GM18858 (cell line): ENCODE data around the gene LARP6.
"Not testable (repeated sequence)": the region's sequence is repeated elsewhere in the genome, so short reads cannot be mapped to it uniquely, and the experiment has no call there.

ENCODE experiments used
- ATAC-seq: cut with Tn5 transposase; IDR thresholded peaks from one replicate; pipeline ENCODE4 v1.9.1; 2021; ENCODE audit not compliant: unreplicated experiment

Gene LARP6

GRCh38 chr15:70831094-70831911 lies 22.7 kb downstream of the LARP6 start:
- no peak for ATAC-seq

- no peak for ATAC-seq
Measured at GRCh38 chr15:70830615-70831014, 23.3 kb downstream of the LARP6 start.

GRCh38 chr15:70829371-70830166 lies 24.4 kb downstream of the LARP6 start:
- ATAC-seq: no peak

- ATAC-seq: no peak
Measured at GRCh38 chr15:70827721-70828120, 26.2 kb downstream of the LARP6 start.

GRCh38 chr15:70826634-70827033 lies 27.3 kb downstream of the LARP6 start:
- ATAC-seq: no peak

- ATAC-seq: no peak
Measured at GRCh38 chr15:70825841-70826240, 28.1 kb downstream of the LARP6 start.

GRCh38 chr15:70823196-70823595 lies 30.8 kb downstream of the LARP6 start:
- ATAC-seq: no peak

- no peak for ATAC-seq
Measured at GRCh38 chr15:70820214-70820613, 33.7 kb downstream of the LARP6 start.

- ATAC-seq: no peak
Measured at GRCh38 chr15:70818580-70818979, 35.4 kb downstream of the LARP6 start.

GRCh38 chr15:70817266-70817665 lies 36.7 kb downstream of the LARP6 start:
- no peak for ATAC-seq

- no peak for ATAC-seq
Measured at GRCh38 chr15:70815604-70816003, 38.4 kb downstream of the LARP6 start.

- not testable (repeated sequence) for ATAC-seq
Measured at GRCh38 chr15:70815011-70815410, 38.9 kb downstream of the LARP6 start.

GRCh38 chr15:70812827-70813364 lies 41.1 kb downstream of the LARP6 start:
- no peak for ATAC-seq

GRCh38 chr15:70810916-70811578 lies 42.9 kb downstream of the LARP6 start:
- ATAC-seq: no peak

- no peak for ATAC-seq
Measured at GRCh38 chr15:70806992-70807712, 46.8 kb downstream of the LARP6 start.

GRCh38 chr15:70804388-70804787 lies 49.6 kb downstream of the LARP6 start:
- ATAC-seq: not testable (repeated sequence)

- ATAC-seq: no peak
Measured at GRCh38 chr15:70802629-70803028, 51.3 kb downstream of the LARP6 start.

- no peak for ATAC-seq
Measured at GRCh38 chr15:70801109-70801508, 52.8 kb downstream of the LARP6 start.

- no peak for ATAC-seq
Measured at GRCh38 chr15:70799667-70800450, 54.1 kb downstream of the LARP6 start.

- no peak for ATAC-seq
Measured at GRCh38 chr15:70797464-70797863, 56.5 kb downstream of the LARP6 start.
